GM23338 (cell line): ENCODE results near the gene CAPN8.

ENCODE experiments used
- CREB1 ChIP-seq: fragments of 250-450 bp; sonication (Bioruptor Pico); IDR thresholded peaks from 2 replicates; pipeline ENCODE4 v1.5.0; 2020; ENCODE audit warnings: low read depth, mild to moderate bottlenecking, moderate library complexity
- EZH2 ChIP-seq: fragments of 200-600 bp; sonication (generic); IDR thresholded peaks from one replicate; pipeline ENCODE4 v1.8.0; 2017; ENCODE audit warnings: antibody characterized with exemption, mild to moderate bottlenecking, low read depth; ENCODE audit not compliant: unreplicated experiment
- EZH2phosphoT487 ChIP-seq: fragments of 200-600 bp; sonication (generic); IDR thresholded peaks from one replicate; pipeline ENCODE4 v1.8.1; 2018; ENCODE audit warnings: antibody characterized with exemption; ENCODE audit not compliant: unreplicated experiment
- JUNB ChIP-seq: IDR thresholded peaks from one replicate; pipeline ENCODE4 v1.6.1; 2016; ENCODE audit warnings: antibody characterized with exemption; ENCODE audit not compliant: unreplicated experiment
- NANOG ChIP-seq: IDR thresholded peaks from 2 replicates; pipeline ENCODE4 v1.6.1; 2016; ENCODE audit warnings: antibody characterized with exemption, borderline replicate concordance
- POLR2AphosphoS5 ChIP-seq: IDR thresholded peaks from 2 replicates; pipeline ENCODE4 v1.6.1; 2016; ENCODE audit warnings: antibody characterized with exemption, low read depth
- STAT1 ChIP-seq: IDR thresholded peaks from one replicate; pipeline ENCODE4 v1.6.1; 2016; ENCODE audit warnings: antibody characterized with exemption; ENCODE audit not compliant: unreplicated experiment
- ZNF114 ChIP-seq: fragments of 250-450 bp; sonication (Bioruptor Pico); IDR thresholded peaks from 2 replicates; pipeline ENCODE4 v1.5.0; 2020; ENCODE audit warnings: mild to moderate bottlenecking, moderate library complexity
- ZNF331 ChIP-seq: fragments of 250-450 bp; sonication (Bioruptor Pico); IDR thresholded peaks from 2 replicates; pipeline ENCODE4 v1.5.0; 2020; ENCODE audit warnings: low read depth, mild to moderate bottlenecking, moderate library complexity
- TF ChIP-seq, protein P1 (sequence below): IDR thresholded peaks from 2 replicates; pipeline ENCODE4 v1.6.1; 2016; ENCODE audit warnings: antibody characterized with exemption
- TF ChIP-seq, protein P2 (sequence below), 2 experiments: fragments of 200-600 bp in 1 of 2; sonication (generic) in 1 of 2; conservative IDR thresholded peaks; 2 replicates each; pipeline versions ENCODE4 v1.5.1 to v1.6.1; 2016 to 2017; ENCODE audit warnings: antibody characterized with exemption in 2 of 2, low read depth in 2 of 2, mild to moderate bottlenecking in 2 of 2, moderate library complexity in 1 of 2
- TF ChIP-seq, protein P3 (sequence below): IDR thresholded peaks from one replicate; pipeline ENCODE4 v1.6.1; 2018; ENCODE audit warnings: antibody characterized with exemption; ENCODE audit not compliant: unreplicated experiment

DNA sequence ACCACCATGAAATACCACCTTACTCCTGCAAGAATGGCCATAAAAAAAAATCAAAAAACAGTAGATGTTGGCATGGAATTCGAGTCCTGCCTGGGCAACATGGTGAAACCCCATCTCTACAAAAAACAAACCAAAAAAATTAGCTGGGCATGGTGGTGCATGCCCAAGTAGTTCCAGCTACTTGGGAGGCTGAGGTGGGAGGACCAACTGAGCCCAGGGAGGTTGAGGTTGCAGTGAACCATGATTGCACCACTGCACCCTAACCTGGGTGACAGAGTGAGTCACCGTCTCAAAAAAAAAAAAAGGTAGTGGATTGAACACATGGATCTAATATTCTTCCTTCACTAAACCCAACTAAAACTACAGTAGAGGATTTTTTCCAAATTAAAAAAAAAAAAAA lies 146.4 kb downstream of the CAPN8 start:
- TF ChIP-seq, protein P1, sequence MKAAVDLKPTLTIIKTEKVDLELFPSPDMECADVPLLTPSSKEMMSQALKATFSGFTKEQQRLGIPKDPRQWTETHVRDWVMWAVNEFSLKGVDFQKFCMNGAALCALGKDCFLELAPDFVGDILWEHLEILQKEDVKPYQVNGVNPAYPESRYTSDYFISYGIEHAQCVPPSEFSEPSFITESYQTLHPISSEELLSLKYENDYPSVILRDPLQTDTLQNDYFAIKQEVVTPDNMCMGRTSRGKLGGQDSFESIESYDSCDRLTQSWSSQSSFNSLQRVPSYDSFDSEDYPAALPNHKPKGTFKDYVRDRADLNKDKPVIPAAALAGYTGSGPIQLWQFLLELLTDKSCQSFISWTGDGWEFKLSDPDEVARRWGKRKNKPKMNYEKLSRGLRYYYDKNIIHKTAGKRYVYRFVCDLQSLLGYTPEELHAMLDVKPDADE = no peak
- TF ChIP-seq POLR2AphosphoS5 = no peak
- TF ChIP-seq, protein P2, sequence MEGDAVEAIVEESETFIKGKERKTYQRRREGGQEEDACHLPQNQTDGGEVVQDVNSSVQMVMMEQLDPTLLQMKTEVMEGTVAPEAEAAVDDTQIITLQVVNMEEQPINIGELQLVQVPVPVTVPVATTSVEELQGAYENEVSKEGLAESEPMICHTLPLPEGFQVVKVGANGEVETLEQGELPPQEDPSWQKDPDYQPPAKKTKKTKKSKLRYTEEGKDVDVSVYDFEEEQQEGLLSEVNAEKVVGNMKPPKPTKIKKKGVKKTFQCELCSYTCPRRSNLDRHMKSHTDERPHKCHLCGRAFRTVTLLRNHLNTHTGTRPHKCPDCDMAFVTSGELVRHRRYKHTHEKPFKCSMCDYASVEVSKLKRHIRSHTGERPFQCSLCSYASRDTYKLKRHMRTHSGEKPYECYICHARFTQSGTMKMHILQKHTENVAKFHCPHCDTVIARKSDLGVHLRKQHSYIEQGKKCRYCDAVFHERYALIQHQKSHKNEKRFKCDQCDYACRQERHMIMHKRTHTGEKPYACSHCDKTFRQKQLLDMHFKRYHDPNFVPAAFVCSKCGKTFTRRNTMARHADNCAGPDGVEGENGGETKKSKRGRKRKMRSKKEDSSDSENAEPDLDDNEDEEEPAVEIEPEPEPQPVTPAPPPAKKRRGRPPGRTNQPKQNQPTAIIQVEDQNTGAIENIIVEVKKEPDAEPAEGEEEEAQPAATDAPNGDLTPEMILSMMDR (conservative IDR thresholded peaks at IDR 0.05; ENCODE audit: low read depth in 2 of 2) = no peak
- TF ChIP-seq, protein P3, sequence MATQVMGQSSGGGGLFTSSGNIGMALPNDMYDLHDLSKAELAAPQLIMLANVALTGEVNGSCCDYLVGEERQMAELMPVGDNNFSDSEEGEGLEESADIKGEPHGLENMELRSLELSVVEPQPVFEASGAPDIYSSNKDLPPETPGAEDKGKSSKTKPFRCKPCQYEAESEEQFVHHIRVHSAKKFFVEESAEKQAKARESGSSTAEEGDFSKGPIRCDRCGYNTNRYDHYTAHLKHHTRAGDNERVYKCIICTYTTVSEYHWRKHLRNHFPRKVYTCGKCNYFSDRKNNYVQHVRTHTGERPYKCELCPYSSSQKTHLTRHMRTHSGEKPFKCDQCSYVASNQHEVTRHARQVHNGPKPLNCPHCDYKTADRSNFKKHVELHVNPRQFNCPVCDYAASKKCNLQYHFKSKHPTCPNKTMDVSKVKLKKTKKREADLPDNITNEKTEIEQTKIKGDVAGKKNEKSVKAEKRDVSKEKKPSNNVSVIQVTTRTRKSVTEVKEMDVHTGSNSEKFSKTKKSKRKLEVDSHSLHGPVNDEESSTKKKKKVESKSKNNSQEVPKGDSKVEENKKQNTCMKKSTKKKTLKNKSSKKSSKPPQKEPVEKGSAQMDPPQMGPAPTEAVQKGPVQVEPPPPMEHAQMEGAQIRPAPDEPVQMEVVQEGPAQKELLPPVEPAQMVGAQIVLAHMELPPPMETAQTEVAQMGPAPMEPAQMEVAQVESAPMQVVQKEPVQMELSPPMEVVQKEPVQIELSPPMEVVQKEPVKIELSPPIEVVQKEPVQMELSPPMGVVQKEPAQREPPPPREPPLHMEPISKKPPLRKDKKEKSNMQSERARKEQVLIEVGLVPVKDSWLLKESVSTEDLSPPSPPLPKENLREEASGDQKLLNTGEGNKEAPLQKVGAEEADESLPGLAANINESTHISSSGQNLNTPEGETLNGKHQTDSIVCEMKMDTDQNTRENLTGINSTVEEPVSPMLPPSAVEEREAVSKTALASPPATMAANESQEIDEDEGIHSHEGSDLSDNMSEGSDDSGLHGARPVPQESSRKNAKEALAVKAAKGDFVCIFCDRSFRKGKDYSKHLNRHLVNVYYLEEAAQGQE = no peak
- no peak for TF ChIP-seq EZH2
- no peak for TF ChIP-seq EZH2phosphoT487
- TF ChIP-seq CREB1 (CRISPR knock-in tag) = no peak
- TF ChIP-seq ZNF114 (CRISPR knock-in tag) = no peak
- TF ChIP-seq JUNB = no peak
- TF ChIP-seq STAT1 = no peak
- TF ChIP-seq NANOG = no peak
- TF ChIP-seq ZNF331 (CRISPR knock-in tag) = no peak
